ENCODE data around the gene MFSD6L.

DNA sequence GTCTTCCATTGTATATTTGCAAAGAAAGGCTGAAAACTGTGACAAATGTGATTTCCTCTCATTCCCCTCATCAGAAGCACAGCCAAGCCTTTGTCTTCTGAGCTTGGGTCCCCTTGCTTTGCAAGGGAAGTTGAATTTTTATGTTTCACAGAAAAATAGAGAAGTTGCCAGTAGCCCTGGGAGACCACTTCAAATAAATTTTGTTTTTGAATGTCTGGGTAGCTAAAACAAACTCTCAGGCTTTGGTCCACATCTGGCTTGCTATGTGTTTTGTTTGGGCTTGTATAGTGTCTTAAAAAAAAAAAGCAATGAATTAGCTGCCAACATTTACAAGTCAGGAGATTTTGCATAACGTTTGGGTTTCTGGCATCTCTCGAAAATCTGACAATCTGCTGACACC is 44.2 kb upstream of the MFSD6L start:
- no peak for TF ChIP-seq PRDM4 (CRISPR knock-in tag; IDR thresholded peaks at IDR 0.05; ENCODE audit: borderline replicate concordance)
- no peak for TF ChIP-seq PATZ1 (CRISPR knock-in tag; IDR thresholded peaks at IDR 0.05)
- no peak for TF ChIP-seq RAD21 (CRISPR knock-in tag; IDR thresholded peaks at IDR 0.05)
- TF ChIP-seq, protein P1, sequence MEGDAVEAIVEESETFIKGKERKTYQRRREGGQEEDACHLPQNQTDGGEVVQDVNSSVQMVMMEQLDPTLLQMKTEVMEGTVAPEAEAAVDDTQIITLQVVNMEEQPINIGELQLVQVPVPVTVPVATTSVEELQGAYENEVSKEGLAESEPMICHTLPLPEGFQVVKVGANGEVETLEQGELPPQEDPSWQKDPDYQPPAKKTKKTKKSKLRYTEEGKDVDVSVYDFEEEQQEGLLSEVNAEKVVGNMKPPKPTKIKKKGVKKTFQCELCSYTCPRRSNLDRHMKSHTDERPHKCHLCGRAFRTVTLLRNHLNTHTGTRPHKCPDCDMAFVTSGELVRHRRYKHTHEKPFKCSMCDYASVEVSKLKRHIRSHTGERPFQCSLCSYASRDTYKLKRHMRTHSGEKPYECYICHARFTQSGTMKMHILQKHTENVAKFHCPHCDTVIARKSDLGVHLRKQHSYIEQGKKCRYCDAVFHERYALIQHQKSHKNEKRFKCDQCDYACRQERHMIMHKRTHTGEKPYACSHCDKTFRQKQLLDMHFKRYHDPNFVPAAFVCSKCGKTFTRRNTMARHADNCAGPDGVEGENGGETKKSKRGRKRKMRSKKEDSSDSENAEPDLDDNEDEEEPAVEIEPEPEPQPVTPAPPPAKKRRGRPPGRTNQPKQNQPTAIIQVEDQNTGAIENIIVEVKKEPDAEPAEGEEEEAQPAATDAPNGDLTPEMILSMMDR (CRISPR knock-in tag; IDR thresholded peaks at IDR 0.05): no peak
- no peak for TF ChIP-seq ATM (IDR thresholded peaks at IDR 0.05; ENCODE audit: borderline replicate concordance)
- TF ChIP-seq TBP (CRISPR knock-in tag; IDR thresholded peaks at IDR 0.05): no peak
